Lung microvascular endothelial cell (primary cell): ENCODE measurements around the gene TAS2R39. TPM values are rescaled to one million over a fixed set of nuclear protein-coding genes. Genes with fewer than 3 reads are reported as not detected.
"Not testable (repeated sequence)": the region's sequence is repeated elsewhere in the genome, so short reads cannot be mapped to it uniquely, and the experiment has no call there.

ENCODE experiments used
- DNase-seq, 2 donors: peaks; one replicate each; pipeline versions ENCODE4 v3.0.0 to v3.0.0-alpha.2; 2010; ENCODE audit warnings: low read depth in 2 of 2
- total RNA-seq: library from RNA; depleted of rRNA; stranded (reverse); fragments of >200 nt; gene quantifications from 2 replicates; pipeline ENCODE4 v1.2.1, GENCODE V29; 2014

The TAS2R39 gene
- not detected in 2 replicates for total RNA-seq

DNA sequence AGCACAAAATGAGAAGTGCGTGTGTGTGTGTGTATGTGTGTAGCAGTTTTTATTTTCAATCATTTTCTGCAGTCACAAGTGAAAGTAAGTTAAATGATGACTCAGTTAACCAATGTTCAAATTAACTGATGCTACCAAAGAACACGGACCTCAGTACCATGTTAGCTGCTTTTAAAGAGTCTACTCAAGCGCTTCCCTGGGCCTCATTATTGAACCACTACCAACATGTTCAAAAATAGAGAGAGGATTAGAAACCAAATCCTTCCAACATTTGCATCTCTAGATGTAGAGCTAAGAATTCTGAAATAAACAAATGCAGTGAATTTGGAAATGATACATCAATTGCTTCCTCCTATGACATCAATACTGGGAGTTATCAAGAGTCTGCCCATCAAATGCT is at the start of gene TAS2R39:
Gene TAS2R39, plus strand, starts transcription at position 396 of the 400 bp plus-strand sequence. Its CDS starts 0 bp downstream, at position 396.
- no peak for DNase-seq

DNA sequence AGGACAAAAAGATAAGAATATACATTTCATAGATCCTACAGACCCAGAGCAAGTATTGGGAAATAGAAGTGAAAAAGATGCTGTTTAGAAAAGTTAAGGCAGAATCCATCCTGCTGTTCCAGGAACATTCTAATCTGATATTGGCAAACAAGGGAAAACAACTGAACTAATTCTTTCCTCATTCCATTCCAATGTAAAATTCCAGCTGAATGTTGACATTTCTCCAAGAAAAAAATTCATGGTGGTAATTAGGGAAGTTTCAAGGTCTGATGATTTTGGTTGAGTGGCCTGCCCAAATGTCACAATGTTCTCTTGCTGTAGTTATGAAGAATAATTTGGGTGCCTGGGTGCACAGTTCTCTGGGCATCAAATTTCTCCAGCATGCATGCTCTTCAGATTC is 36.1 kb upstream of the TAS2R39 start:
- DNase-seq, result no peak

DNA sequence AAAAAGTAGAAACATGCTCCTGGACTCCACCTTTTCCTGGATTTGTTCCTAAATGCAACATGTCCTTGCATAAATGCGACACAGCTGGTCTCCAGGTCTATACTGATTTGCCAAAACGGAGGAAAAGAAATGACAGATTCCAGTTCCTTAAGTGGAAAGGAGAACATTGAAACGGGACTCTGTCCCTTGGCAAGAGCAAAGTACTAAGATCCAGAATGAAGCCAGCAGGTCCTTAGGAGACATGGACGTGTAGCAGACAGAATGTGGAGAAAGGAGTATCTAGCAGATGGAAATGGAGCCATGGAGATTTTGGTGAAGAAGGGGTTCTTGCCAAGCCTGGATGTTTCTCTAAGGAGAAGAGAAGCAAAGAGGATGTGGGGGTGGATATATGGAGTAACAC is 35.2 kb upstream of the TAS2R39 start:
- no peak for DNase-seq

DNA sequence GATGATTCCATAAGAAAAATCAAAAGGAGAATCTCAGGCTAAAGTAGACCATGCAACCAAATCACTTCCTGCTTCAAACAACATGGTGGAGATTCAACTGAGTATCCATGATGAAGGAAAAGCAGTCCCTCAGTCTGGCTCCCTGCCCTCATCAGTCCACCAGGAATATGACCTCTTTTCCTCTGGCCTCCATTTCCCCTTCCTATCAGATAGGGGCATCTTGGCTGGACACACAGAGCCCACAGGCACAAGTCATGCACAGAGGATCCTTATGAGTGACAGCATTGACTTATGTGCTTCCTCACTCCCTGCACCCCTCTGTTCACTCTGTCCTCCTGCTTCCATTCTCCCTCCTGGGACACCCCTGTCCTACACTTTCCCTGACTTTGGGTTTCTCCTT is 34.6 kb upstream of the TAS2R39 start:
- DNase-seq, result no peak

DNA sequence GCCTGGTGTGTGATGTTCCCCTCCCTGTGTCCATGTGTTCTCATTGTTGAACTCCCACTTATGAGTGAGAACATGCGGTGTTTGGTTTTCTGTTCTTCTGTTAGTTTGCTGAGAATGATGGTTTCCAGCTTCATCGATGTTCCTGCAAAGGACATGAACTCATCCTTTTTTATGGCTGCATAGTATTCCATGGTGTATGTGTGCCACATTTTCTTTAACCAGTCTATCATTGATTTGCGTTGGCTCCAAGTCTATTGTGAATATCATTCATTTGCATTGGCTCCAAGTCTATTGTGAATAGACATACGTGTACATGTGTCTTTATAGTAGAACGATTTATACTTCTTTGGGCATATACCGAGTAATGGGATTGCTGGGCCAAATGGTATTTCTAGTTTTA is 32.5 kb upstream of the TAS2R39 start:
- not testable (repeated sequence) for DNase-seq

DNA sequence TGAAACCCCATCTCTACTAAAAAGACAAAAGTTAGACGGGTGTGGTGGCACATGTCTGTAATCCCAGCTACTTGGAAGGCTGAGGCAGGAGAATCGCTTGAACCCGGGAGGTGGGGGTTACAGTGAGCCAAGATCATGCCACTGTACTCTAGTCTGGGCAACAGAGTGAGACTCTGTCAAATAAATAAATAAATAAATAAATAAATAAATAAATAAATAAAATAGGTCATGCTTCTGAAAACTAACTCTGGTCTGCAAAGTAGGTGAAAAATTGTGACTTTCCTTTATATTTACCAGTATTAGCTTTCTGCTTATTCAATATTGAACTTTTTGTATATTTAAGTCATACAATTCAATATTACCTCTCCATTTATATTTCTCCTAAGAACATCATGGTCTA is 24.6 kb upstream of the TAS2R39 start:
- not testable (repeated sequence) for DNase-seq

DNA sequence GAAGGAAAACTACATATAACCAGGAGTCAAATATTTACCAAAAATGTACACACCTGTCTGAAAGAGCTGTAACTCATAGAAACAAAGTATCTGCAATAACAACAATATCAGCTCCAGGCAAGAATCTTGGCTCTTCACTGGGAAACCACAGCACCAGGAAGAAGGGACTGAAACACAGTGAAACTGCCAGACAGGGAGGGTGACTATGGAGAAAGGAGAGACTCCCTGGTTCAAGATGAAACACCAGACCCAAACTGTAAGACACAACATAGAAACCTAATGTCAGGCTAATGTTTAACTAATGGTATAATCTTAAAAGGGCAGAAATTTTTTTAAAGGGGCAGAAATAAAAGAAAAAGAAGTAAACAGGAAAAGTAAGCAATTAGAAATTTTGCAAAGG is 11.5 kb upstream of the TAS2R39 start:
- no peak for DNase-seq

DNA sequence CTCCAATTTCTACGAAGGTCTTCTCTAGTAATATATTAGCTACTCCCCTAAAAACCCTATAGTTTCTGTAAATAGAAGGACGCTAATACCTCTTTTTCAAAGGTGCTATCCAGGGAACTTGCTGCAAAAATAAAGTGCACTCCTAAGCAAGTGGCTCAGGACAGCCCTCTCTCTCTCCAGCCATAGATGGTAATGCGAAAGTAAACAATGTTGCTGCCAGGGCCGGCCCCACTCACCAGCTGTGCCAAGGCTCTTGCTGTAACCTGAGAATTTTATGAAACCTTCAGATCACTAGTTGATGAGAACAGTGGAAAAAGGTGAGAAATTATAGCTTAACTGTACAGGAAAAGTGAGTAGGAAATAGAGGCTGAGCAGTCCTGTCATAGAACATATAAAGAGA is 10.9 kb upstream of the TAS2R39 start:
- DNase-seq, result no peak

DNA sequence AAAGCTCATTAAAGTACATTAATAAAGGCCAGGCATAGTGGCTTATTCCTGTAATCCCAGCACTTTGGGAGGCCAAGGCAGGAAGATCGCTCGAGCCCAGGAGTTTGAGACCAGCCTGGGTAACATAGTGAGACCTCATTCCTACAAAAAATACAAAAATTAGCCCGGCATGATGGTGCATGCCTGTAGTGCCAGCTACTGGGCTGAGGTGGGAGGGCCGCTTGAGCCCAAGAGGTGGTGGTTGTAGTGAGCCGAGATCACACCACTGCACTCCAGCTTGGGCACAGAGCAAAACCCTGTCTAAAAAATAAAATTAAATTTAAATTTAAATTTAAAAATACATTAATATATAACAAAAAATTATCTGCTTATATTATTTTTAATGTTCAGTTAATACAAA is 7.1 kb upstream of the TAS2R39 start:
- no peak for DNase-seq

DNA sequence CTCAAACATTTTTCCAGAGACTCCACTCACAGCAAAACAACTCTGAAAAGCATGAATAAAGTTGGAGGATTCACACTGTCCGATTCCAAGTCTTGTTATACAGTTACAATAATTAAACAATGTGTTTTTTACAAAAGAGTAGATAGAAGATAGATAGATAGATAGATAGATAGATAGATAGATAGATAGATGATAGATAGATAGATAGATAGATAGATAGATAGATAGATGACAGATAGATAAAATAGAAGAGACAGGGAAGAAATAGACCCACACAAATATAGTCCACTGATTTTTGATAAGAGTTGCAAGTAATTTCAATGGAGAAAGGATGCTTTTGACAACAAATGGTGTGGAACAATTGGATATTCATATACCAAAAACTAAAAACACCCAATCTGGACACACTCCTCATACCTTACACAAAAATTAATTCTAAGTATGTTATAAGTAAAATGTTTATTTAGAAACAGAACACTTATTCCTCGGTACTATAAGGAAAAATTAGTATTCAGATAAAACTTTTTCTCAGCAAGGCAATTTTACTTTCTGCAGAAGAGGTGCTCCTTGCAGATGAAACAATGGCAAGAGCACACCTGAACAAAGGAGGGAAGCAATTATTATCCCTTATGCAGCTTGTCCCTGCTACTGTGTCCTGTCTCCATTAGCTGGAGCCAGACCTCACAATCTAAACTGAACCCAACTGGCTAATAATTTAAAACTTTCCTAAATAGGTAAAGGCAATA is 5.7 kb upstream of the TAS2R39 start:
- DNase-seq, result no peak

DNA sequence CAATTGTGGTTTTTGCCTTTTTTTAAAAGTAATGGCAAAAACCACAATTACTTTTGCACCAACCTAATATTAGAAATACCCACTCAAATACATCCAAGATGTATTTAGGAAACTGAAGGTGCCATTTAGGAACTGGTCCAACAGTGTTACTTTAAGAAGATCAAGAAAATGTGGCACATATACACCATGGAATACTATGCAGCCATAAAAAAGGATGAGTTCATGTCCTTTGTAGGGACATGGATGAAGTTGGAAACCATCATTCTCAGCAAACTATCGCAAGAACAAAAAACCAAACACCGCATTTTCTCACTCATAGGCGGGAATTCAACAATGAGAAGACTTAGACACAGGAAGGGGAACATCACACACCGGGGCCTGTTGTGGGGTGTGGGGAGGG is 2.4 kb upstream of the TAS2R39 start:
- DNase-seq, result not testable (repeated sequence)

DNA sequence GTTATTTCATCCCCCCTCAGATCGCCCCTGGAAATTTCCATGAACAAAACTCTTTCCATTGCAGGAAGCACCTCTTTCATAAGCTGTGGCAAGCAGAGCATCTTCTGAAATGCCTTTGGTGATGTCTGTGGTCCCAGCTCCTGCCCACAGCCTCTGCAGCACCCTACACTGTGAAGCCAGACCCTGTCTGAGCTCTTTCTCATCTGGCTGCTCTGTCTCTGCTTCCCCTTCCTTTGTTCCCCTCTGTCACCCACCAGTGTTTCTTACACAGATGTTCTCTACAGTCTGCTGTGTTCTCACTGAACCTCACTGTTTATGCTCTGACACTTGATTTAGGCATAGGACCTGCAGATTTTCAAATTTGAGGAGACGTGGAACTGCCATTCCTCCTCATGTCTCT is 1.9 kb upstream of the TAS2R39 start:
- no peak for DNase-seq

DNA sequence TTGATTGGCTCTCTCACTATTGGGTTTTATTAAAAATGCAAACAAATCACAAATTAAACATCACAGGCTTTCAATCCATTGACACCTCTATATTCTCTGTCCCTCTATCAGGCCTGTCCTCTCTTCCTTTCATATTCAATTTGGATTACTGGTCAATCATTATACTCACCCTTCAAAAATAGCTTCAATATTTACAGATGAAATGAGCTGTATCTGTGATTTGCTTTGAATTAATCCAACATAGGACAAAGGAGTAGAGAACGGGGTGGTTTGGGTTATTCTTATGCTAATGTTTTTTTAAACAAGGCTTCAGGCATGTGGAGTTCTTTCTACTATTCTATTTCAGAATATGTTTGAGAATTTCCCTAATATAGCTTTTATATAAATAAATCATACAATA is 2.3 kb downstream of the TAS2R39 start:
- DNase-seq, result no peak

DNA sequence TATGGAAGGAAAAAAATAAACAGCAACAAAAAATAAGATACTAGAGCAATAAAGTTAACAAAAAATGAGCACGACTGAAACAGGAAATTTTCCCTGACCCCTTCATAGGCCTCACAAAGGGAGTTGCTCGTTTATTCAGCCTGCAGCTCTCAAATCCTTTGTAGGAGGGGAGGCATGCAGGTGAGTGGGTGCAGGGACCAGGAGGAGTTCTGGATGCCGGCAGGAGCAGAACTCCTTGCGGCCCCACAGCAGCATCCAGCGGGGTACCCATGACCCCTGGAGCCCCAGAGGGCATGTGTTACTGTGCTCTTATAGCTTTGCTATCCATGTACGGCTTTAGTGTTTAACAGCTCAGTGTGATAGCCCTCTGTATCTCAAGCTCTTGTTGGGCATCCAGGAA is 5.8 kb downstream of the TAS2R39 start:
- DNase-seq, result no peak

DNA sequence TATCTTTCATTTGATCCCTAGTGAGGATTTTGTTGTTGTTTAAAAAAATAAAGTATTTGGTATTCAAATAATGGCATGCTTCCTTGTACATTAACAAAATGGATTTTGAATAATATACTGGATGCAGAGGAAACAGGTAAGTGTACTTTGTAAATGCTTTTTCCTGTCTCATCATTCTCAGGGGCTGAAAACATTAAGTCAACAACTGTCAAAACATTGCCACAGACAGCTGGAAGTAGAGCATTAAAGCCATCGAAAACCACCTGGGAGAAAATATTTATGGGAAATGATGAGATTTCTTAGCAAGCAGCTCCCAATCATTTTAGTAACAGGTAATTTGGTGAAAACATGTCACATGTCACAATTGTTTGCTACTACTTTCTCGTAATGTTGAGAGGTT is 10.7 kb downstream of the TAS2R39 start:
- DNase-seq, result no peak

DNA sequence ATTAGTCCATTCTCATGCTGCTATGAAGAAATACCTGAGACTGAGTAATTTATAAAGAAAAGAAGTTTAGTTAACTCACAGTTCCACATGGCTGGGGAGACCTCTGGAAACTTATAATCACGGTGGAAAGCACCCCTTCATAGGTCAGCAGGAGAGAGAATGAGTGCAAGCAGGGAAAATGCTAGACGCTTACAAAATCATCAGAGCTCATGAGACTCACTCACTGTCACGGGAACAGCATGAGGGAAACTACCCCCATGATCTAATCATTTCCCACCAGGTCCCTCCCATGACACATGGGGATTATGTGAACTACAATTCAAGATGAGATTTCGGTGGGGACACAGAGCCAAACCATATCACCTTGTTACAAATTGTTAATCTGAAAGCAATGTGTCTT is 15.8 kb downstream of the TAS2R39 start:
- DNase-seq, result no peak

DNA sequence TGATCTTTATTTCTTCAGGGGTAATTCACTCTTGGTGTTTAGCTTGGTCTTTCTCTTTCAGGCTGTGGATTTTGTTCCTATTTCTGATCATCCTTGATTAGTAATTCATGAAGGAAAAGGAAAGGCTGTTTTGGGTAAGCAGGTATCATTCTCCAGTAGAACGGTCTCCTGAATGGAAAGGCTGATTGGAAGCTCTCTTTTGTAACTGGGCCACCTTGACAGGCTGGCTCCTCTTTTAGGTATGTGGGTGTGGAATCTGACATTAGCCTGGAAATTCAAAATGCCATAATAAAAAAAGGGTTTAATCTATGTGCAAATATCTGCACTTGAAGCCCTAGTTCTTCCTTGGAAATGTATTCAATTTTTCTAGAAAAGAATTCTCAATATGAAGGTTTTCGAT is 18.9 kb downstream of the TAS2R39 start:
- no peak for DNase-seq

DNA sequence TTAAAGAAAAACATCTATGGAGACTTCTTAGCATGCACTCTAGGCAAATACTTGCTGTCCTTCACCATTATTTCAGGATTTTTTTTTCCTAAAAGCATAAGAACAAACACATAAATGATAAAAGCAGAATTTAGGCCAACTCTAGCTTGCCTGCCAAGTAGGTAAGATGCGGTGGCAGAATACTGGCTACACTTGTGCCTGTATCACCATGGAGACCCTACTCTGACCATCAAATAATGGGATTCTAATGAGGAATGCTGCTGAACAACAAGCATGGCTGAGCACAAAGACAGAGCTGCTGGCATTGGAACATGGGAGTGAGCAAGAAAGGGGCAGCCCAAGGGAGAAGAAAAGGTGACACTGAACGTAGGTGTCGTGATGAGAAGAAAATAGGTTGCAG is 20.2 kb downstream of the TAS2R39 start:
- no peak for DNase-seq

DNA sequence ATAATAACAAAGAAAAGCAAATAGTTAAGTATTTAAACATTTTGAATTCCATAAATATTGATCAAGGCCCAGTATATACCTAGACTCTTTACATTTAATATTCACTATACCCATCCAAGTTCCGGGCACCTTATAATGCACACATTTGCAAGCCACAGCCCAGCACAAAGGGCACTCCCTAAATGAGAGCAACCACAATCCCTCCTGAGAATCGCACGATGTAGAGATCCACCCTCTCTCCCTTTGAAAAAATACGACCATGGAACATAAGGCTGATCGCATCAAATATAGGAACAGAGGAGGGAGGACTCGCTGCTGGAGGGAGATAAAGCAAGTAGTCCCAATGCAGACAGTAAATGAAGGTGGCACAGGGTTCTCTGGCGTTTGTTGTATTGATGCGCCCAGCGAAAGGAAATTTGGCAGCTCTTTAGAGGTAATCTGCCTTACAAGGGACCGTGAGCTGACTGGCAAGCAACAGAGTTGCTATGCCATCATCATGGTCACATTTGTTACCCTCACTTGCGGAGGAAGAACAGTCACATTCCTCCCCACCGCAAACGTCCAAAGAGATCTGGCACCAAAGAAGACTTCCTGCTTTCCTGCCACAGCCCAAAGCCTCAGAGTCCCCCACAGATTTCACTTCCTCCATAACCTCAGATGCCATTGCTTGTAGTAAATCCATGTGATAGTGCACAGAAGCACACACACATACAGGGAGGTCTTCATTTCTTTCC is 22.5 kb downstream of the TAS2R39 start:
- no peak for DNase-seq

DNA sequence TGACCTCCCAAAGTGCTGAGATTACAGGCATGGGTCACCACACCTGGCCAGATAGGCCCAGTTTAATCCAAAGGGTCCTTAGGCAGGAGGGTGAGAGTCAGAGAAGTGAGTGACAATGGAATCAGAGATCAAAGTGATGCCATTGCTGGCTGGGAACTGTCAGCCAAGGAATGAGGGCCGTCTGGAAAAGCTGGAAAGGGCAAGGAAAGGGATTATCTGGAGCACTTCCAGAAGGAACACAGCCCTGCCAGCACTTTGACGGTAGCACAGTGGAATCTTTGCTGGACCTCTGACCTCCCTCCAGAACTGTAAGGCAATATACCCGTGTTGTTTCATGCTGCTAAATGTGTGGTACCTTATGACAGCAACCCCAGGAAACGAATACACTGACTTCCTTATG is 27.3 kb downstream of the TAS2R39 start:
- no peak for DNase-seq

DNA sequence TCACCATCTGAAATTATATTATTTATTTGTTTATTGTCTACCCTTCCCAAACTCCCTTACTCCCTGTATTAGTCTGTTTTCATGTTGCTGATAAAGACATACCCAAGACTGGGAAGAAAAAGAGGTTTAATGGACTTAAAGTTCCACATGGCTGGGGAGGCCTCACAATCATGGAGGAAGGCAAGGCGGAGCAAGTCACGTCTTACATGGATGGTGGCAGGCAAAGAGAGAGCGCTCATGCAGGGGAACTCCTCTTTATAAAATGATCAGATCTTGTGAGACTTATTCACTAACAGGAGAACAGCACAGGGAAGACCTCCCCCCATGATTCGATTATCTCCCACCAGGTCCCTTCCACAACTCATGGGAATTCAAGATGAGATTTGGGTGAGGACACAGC is 30.3 kb downstream of the TAS2R39 start:
- not testable (repeated sequence) for DNase-seq

DNA sequence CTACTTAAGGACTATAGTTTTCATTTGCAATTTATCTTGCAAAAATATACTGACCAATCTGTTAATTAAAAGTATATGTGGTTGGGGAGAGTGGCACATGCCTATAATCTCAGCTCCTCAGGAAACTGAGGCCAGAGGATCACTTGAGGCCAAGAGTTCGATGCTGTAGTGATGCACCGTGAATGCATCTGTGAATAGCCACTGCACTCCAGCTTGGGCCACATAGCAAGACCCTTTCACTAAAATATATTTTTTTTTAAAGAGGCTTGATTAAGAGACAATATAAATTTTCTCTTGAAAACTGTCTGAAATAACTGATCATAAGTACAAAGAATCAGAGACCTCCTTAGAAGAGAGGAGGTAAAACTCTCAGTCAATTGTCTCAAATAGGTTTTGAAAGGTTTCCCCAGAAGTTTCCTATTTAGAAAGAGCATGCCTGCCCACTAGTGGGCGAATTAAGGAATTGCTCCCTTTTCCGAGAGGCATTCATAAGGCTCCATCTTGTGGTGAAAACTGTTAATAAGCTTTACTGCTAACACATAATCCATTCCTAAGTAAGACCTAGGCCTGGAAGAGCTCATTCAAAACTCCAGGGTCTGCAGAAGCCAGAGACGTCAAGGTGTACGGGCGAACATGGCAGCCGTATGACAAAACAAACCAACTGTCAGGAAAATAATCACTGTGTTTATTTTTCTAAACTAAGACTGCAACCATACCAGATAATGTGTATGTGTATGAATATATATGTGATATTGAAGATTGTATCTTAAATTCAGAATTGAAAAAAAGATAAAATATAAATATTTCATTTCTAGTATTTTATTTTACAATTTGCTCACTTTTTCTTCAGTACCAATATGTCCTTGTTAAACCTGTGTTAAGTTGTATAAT is 31.8 kb downstream of the TAS2R39 start:
- DNase-seq, result peak; percentile 86 to 88
